HG03521 (cell line): ENCODE results near the gene SH3GL2.

Experiments used
- ATAC-seq: cut with Tn5 transposase; IDR thresholded peaks from one replicate; pipeline ENCODE4 v1.9.1; 2021; ENCODE audit warnings: mild to moderate bottlenecking, moderate library complexity; ENCODE audit not compliant: unreplicated experiment

The SH3GL2 gene

GRCh38 chr9:17802249-17802857 is 223.5 kb downstream of the SH3GL2 start:
- ATAC-seq = no peak

- ATAC-seq = no peak
These were observed 228.9 kb downstream of the SH3GL2 start for GRCh38 chr9:17807613-17808282.

GRCh38 chr9:17810317-17810716 is 231.5 kb downstream of the SH3GL2 start:
- ATAC-seq = no peak

GRCh38 chr9:17810728-17811571 is 232.1 kb downstream of the SH3GL2 start:
- ATAC-seq = no peak

GRCh38 chr9:17813798-17814197 is 234.9 kb downstream of the SH3GL2 start:
- ATAC-seq = no peak

- ATAC-seq = no peak
These were observed 237.7 kb downstream of the SH3GL2 start for GRCh38 chr9:17816431-17817027.

GRCh38 chr9:17824191-17824590 is 245.3 kb downstream of the SH3GL2 start:
- no peak for ATAC-seq

- no peak for ATAC-seq
These were observed 245.9 kb downstream of the SH3GL2 start for GRCh38 chr9:17824616-17825264.

- ATAC-seq = no peak
These were observed 246.4 kb downstream of the SH3GL2 start for GRCh38 chr9:17825265-17825659.

- ATAC-seq = no peak
These were observed 250.2 kb downstream of the SH3GL2 start for GRCh38 chr9:17829064-17829463.

GRCh38 chr9:17829812-17830385 is 251.0 kb downstream of the SH3GL2 start:
- no peak for ATAC-seq

- no peak for ATAC-seq
These were observed 253.9 kb downstream of the SH3GL2 start for GRCh38 chr9:17832812-17833211.

GRCh38 chr9:17833846-17834245 is 255.0 kb downstream of the SH3GL2 start:
- no peak for ATAC-seq

- ATAC-seq = no peak
These were observed 259.1 kb downstream of the SH3GL2 start for GRCh38 chr9:17837965-17838364.

GRCh38 chr9:17839776-17840175 is 260.9 kb downstream of the SH3GL2 start:
- ATAC-seq = no peak

- ATAC-seq = no peak
These were observed 264.4 kb downstream of the SH3GL2 start for GRCh38 chr9:17843236-17843635.
